Aorta (tissue), 5 donors: Measurements from ENCODE around the gene ATF7. TPM values are rescaled to one million over a fixed set of nuclear protein-coding genes. Genes with fewer than 3 reads are reported as not detected.
A peak's percentile ranks its signal among the peaks of the same experiment; 100 is the strongest.
"Not testable (repeated sequence)": the region's sequence is repeated elsewhere in the genome, so short reads cannot be mapped to it uniquely, and the experiment has no call there.

Experiments
- ATAC-seq: fragments of 200-7000 bp; cut with Tn5 transposase; one replicate; pipeline ENCODE4 v1.9.1; 2022; ENCODE audit warnings: moderate library complexity; ENCODE audit not compliant: low FRiP score
- DNase-seq, 2 donors: peaks; one replicate each; pipeline ENCODE4 v3.0.0-alpha.2; 2020
- H3K27ac ChIP-seq, 2 donors: one replicate each; pipeline ENCODE4 v1.5.1; 2013; ENCODE audit warnings: low read length in 2 of 2, mild to moderate bottlenecking in 2 of 2, moderate library complexity in 2 of 2, control low read depth in 1 of 2, inconsistent platforms in 1 of 2, low read depth in 1 of 2
- H3K27me3 ChIP-seq, 2 donors: one replicate each; pipeline ENCODE4 v1.6.1; 2013; ENCODE audit warnings: control low read depth in 1 of 2, low read length in 1 of 2, mild to moderate bottlenecking in 1 of 2, moderate library complexity in 1 of 2; ENCODE audit not compliant: insufficient read depth in 2 of 2, control insufficient read depth in 1 of 2
- H3K36me3 ChIP-seq, 2 donors: one replicate each; pipeline ENCODE4 v1.6.1; 2013; ENCODE audit warnings: control low read depth in 1 of 2, low read length in 1 of 2, mild to moderate bottlenecking in 1 of 2; ENCODE audit not compliant: insufficient read depth in 2 of 2, control insufficient read depth in 1 of 2
- H3K4me1 ChIP-seq, 2 donors: one replicate each; pipeline ENCODE4 v1.6.1; 2013; ENCODE audit warnings: low read length in 2 of 2, control low read depth in 1 of 2, mild to moderate bottlenecking in 1 of 2, moderate library complexity in 1 of 2; ENCODE audit not compliant: insufficient read depth in 2 of 2, control insufficient read depth in 1 of 2
- H3K4me3 ChIP-seq, 2 donors: one replicate each; pipeline ENCODE4 v1.5.1; 2013; ENCODE audit warnings: low read length in 2 of 2, control low read depth in 1 of 2, mild to moderate bottlenecking in 1 of 2
- H3K9me3 ChIP-seq: one replicate; pipeline ENCODE4 v1.6.1; 2013; ENCODE audit warnings: mild to moderate bottlenecking, low read length; ENCODE audit not compliant: control insufficient read depth
- WGBS, 2 donors: extraction: QIAGEN DNeasy Blood & Tissue Kit; methylation state at CpG; one replicate each; pipeline ENCODE4 v1.1.7; 2013; 5-methylcytosine and 5-hydroxymethylcytosine counted together
- intact Hi-C, 2 donors: fragments of 100-400 bp; cut with DNase I; formaldehyde crosslinking; loops; one replicate each; pipeline versions ENCODE4 v1.14.2 to v1.15.0; 2022
- polyA plus RNA-seq, 2 donors: library from polyadenylated mRNA; stranded (reverse); fragments of 200-250 nt; gene quantifications; one replicate each; pipeline ENCODE4 v1.2.3, GENCODE V29; 2013
- total RNA-seq, 2 donors: library from RNA; stranded (reverse); fragmentation: NEBNext Ultra II Directional; extraction: Animal tissue kit (Norgen Biotek cat#: 25700); gene quantifications; one replicate each; pipeline ENCODE4 v1.2.1, GENCODE V29; 2021
- donor health status: healthy with polysubstance abuse.
- donor health status: Bipolar disorder and iron deficiency.
- donor health status: DM: no; HTN: no; CAD: no.
- donor health status: DM: no; HTN: no; CAD: no.
- donor health status: DM: yes; HTN: yes; CAD: no.

ATF7 gene
- total and polyA plus RNA-seq, 4 donors: 25.7 to 73.5 (median 49.0) TPM

DNA sequence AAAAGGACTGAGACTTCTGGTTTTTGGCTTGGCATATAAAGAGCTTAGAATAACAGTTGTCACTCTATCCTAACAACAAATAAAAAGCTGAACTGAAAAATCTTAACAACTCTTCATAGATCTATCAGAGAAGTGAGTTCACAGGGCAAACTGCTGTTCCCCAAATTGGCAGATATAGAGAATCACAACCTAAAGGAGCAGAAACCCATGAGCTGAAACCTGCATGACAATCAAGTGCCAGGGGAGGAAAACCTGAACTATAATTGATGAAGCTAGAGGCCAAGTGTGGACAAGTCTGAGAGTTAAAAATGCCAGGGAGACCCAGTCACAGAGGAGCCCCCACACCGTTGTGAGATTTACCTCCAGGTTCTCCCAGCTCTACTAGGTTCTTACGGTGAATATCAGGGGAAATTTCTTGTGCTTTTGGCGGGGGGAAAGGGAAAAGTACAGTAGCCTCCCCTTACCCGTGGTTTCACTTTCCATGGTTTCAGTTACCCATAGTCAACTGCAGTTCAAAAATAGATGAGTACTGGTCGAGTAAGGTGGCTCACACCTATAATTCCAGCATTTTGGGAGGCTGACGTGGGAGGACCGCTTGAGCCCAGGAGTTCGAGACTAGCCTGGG lies 53.9 kb downstream of the ATF7 start:
- peaks cover 4 to 6% of the 10 kb centered on the region in 2 donors for H3K4me1 ChIP-seq
- 90 to 92% methylated on average over 8 of the region's 8 CpGs for WGBS, 2 donors

DNA sequence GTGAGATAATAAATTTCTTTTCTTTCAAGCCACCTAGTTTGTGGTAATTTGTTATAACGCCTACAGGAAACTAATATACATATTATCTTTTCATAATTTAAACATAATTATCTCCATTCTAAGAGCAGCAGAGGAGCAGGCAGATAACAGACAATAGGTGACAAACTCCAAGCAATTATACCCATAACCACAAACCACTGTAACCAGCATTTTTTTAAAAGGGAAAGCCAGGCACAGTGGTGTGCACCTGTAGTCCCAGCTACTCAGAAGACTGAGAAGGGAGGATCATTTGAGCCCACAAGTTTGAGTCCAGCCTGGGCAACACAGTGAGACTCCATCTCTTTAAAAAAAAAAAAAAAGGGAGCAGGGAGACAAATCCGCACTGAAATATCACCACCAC lies 54.9 kb downstream of the ATF7 start:
- H3K4me1 ChIP-seq: peaks cover 4 to 6% of the 10 kb centered on the region in 2 donors
- intact Hi-C loops: no loop called here
- no peaks in the 10 kb centered on the region for H3K27me3 ChIP-seq
- no peaks in the 10 kb centered on the region for H3K36me3 ChIP-seq
- no peak overlapping the region for H3K4me3 ChIP-seq
- 97 to 98% methylated on average over 2 of the region's 2 CpGs for WGBS, 2 donors
- no peak for ATAC-seq
- no peaks in the 10 kb centered on the region for H3K9me3 ChIP-seq
- DNase-seq: no peak
- H3K27ac ChIP-seq: no peak overlapping the region

More for the DNA sequence above, 53.9 kb downstream of the ATF7 start:
- no peak overlapping the region for H3K27ac ChIP-seq
- no peak overlapping the region for H3K4me3 ChIP-seq
- H3K9me3 ChIP-seq: no peaks in the 10 kb centered on the region
- ATAC-seq (no peak), DNase-seq (no peak)
- H3K36me3 ChIP-seq: no peaks in the 10 kb centered on the region
- no peaks in the 10 kb centered on the region for H3K27me3 ChIP-seq
- intact Hi-C loops: no loop called here

DNA sequence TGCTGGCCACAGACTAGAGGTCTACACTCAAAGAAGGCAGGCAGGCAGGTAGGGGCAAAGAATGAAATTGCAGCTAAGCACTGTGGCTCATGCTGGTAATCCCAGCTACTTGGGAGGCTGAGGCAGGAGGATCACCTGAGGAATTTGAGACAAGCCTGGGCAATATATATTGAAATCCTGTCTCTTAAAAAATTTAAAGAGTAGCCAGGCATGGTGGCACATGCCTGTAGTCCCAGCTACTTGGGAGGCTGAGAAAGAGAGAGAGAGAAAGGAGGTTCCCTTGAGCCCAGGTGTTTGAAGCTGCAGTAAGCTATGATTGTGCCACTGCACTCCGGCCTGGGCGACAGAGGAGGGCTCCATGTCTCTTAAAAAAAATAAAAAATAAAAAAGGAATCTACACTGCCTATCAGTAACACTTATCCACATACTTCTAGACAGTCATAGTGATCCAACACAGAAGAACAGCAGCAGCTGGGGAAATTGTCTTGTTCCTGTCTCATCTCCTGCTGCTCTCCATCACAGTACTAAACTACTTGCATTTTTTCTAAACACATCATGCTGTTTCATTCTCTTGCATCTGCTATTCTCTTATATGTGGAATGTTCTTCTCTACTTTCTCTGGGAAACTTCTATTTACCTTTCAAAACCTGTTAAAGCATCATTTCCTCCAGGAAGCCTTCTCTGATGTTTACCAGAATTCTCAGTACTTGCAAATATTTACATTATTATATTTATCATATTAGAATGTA lies 57.2 kb downstream of the ATF7 start:
- H3K4me3 ChIP-seq: no peak overlapping the region
- DNase-seq: no peak
- 70 to 75% methylated on average over 2 of the region's 2 CpGs for WGBS, 2 donors
- ATAC-seq: no peak
- no peak overlapping the region for H3K27ac ChIP-seq
- intact Hi-C loops: loop anchor here in 1 of 2 donors (10.0 kb wide), 1 partner anchor 56 kb away; the partner anchor contains the start of gene ATF7
- peaks cover 0 to 6% of the 10 kb centered on the region in 2 donors for H3K4me1 ChIP-seq
- no peaks in the 10 kb centered on the region for H3K36me3 ChIP-seq
- H3K9me3 ChIP-seq: no peaks in the 10 kb centered on the region
- H3K27me3 ChIP-seq: no peaks in the 10 kb centered on the region

DNA sequence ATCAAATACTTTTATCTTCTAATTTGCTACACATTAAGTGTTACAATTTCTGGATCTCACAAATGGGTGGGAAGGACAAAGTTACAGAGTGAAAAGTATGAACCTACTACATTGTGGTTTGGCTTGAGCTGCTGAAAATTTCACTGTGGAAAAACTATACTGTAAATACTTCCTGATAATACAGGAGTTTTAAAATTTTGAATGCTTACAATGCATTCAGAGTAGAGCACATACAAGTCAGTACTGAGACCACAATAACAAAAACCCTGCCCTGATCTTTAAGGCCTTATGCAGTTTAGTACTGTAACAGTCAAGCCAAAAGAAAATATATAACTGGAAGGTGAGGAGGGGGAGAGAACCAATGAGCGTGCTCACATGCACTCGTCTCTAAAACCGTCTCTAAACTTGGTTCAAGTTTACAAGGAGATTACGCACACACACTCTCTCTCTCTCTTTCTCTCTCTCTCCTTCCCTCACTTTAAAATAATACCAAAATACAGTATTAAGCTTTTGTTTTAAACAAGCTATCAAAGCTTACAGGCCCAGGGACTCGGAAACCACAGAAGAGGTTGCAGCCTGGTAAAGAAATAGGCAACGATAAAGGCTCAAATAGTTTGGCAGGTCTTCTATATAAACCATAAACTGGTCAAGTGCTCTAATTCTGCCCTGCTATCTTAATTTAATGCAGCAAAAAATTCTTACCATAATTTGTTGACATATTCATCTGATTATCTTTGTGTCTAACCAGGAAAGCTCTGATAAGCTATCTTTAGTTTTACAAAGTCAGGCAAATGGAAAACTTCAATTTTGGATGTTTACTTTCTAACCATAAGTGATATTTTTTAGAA lies 58.0 kb downstream of the ATF7 start:
- intact Hi-C loops: loop anchor here in 1 of 2 donors (10.0 kb wide), 1 partner anchor 57 kb away; the partner anchor contains the start of gene ATF7
- peaks cover 0 to 6% of the 10 kb centered on the region in 2 donors for H3K4me1 ChIP-seq
- 13 to 18% methylated on average over 6 of the region's 6 CpGs for whole genome bisulfite sequencing, 2 donors

DNA sequence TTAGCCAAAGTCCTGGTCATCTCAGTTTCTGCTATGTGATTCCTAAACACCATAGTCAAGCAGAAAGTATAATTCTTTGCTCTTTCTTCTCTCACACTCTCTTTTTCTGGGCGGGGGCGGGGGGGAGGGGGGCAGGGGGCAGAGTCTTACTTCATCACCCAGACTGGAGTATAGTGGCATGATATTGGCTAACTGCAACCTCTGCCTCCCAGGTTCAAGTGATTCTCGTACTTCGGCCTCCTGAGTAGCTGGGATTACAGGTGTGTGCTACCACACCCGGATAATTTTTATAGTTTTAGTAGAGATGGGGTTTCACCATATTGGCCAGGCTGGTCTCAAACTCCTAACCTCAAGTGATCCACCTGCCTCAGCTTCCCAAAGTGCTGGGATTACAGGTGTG lies 60.8 kb downstream of the ATF7 start:
- H3K9me3 ChIP-seq, H3K27me3 ChIP-seq, ATAC-seq, H3K36me3 ChIP-seq, H3K4me1 ChIP-seq, H3K4me3 ChIP-seq, DNase-seq, H3K27ac ChIP-seq: not testable (repeated sequence)
- 89 to 92% methylated on average over 5 of the region's 5 CpGs for WGBS, 2 donors
- intact Hi-C loops: loop anchor here in 1 of 2 donors (10.0 kb wide), 1 partner anchor 59 kb away; the partner anchor contains the start of gene ATF7

More for the DNA sequence above, 58.0 kb downstream of the ATF7 start:
- Histone ChIP-seq H3K9me3 (no peaks in the 10 kb centered on the region), H3K4me3 (no peak overlapping the region), H3K27me3 (no peaks in the 10 kb centered on the region), H3K36me3 (no peaks in the 10 kb centered on the region), H3K27ac (no peak overlapping the region)
- no peak for ATAC-seq
- DNase-seq: no peak

DNA sequence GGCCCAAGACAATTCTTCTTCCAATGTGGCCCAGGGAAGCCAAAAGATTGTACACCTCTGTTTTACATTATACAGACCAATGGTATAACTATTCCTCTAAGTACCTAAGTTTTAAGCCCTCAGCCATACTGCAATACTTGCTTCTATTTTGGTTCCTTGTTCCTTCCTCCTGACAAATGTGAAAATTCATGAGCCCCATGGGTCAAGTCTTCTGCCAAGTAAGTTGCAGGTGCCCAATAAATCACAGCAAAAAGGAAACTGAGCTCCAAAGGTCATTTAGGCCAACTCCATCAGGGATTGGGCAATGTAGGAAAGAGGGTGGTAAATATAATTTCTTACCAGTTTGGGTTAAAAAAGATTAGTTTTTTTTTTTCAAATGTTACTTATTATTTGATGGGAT lies 61.2 kb downstream of the ATF7 start:
- no peaks in the 10 kb centered on the region for H3K27me3 ChIP-seq
- H3K36me3 ChIP-seq: no peaks in the 10 kb centered on the region
- H3K4me1 ChIP-seq: peaks cover 2 to 6% of the 10 kb centered on the region in 2 donors
- H3K27ac ChIP-seq: no peak overlapping the region
- intact Hi-C loops: loop anchor here in 1 of 2 donors (5.0 to 10.0 kb wide), 2 partner anchors 60 to 92 kb away; partner anchors contain the start of gene ATF7
- no peak overlapping the region for H3K4me3 ChIP-seq
- ATAC-seq: no peak
- no peak for DNase-seq
- no peaks in the 10 kb centered on the region for H3K9me3 ChIP-seq

DNA sequence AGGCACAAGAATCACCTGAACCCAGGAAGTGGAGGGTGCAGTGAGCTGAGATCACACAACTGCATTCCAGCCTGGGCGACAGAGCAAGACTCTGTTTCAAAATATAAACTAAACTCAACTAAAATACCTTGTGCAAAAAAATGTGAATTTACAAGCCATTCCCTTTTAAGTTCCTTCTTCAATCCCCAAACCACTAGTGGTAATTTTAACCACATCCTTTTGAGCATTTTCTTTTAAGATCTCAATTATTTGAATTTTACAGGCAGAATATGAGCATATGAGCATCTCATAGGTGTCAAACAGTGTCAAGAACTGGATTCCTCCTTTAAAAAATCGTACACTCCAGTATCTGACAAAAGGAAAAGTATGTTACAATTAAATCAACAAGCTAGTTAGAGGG lies 61.9 kb downstream of the ATF7 start:
- no peaks in the 10 kb centered on the region for H3K9me3 ChIP-seq
- peak overlapping the region in 1 of 2 donors; percentile 14 for H3K27ac ChIP-seq
- intact Hi-C loops: loop anchor here in 1 of 2 donors (5.0 to 10.0 kb wide), 2 partner anchors 61 to 93 kb away; partner anchors contain the start of gene ATF7
- H3K36me3 ChIP-seq: no peaks in the 10 kb centered on the region
- ATAC-seq (no peak), DNase-seq (no peak)
- 11 to 26% methylated on average over 2 of the region's 2 CpGs for WGBS, 2 donors
- no peaks in the 10 kb centered on the region for H3K27me3 ChIP-seq
- H3K4me3 ChIP-seq: no peak overlapping the region
- H3K4me1 ChIP-seq: peaks cover 2 to 6% of the 10 kb centered on the region in 2 donors

DNA sequence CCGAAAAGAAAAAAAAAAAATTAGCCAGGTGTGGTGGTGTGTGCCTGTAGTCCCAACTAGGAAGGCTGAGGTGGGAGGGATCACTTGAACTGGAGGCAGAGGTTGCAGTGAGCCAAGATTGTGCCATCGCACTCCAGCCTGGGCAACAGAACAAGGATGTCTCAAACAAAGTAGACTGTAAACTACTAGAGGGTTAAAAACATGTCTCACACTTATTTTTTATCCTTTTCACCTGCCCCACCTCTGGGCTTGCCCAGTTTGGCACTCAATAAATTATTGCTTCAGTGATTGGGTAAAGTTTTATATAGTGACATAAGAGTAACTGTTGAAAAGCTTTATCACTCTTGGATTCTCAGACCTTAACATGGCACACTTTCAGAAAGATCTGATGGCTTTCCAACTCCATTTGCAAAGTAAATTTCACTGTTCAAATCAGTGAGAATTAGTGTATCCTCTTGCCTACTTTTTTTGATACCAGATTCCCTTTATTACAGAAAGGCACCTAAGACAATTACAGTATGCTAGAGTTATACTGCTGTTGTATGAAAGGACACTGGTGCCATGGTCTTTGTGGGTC lies 62.6 kb downstream of the ATF7 start:
- peaks cover under 1 to 2% of the 10 kb centered on the region in 2 donors for H3K4me1 ChIP-seq
- H3K36me3 ChIP-seq: no peaks in the 10 kb centered on the region
- 71 to 92% methylated on average over 2 of the region's 2 CpGs for WGBS, 2 donors
- no peak overlapping the region for H3K27ac ChIP-seq
- H3K4me3 ChIP-seq: no peak overlapping the region
- intact Hi-C loops: loop anchor here in 1 of 2 donors (5.0 to 10.0 kb wide), 2 partner anchors 61 to 94 kb away; partner anchors contain the start of gene ATF7
- no peak for DNase-seq
- no peak for ATAC-seq
- H3K9me3 ChIP-seq: no peaks in the 10 kb centered on the region
- no peaks in the 10 kb centered on the region for H3K27me3 ChIP-seq
